ENCODE data around the gene TTC21A.

- TF ChIP-seq USF1 (IDR thresholded peaks at IDR 0.05) (no peak), NFIC (IDR thresholded peaks at IDR 0.05) (no peak), RAD21 (IDR thresholded peaks at IDR 0.05; ENCODE audit: low read depth) (no peak), MAX (IDR thresholded peaks at IDR 0.05) (no peak)
Observed at GRCh38 chr3:39185326-39185958, 78.0 kb downstream of the TTC21A start.
